K562 (cell line): ENCODE data around the gene GOLGA5. TPM values are rescaled to one million over a fixed set of nuclear protein-coding genes. Genes with fewer than 3 reads are reported as not detected.

Experiments
- ATAC-seq: fragments of 200-7000 bp; cut with Tn5 transposase; 3 replicates; pipeline ENCODE4 v1.9.1; 2020; ENCODE audit warnings: moderate library complexity
- BruUV-seq: library from RNA; stranded (reverse); fragments of 400-500 nt; replicated peaks from 2 replicates; lab custom pipeline; 2021; lab: Mats Ljungman, UMichigan
- CTCF ChIA-PET: fragments of 300-600 bp; formaldehyde crosslinking; extraction: SDS; loops from one replicate; lab custom pipeline; 2021; ENCODE audit warnings: low intra/inter-chr PET ratio; lab: Yijun Ruan, JAX
- POLR2A ChIA-PET: fragments of 300-600, 350-650 bp; sonication (Branson Sonifier 250); formaldehyde crosslinking; extraction: SDS; loops from one replicate; lab custom pipeline; 2021; ENCODE audit warnings: antibody characterized with exemption, inconsistent platforms; lab: Yijun Ruan, JAX
- DNase-seq, 4 experiments: peaks; one replicate each; pipeline versions ENCODE4 v3.0.0 to v3.0.0-alpha.2; 2011 to 2018; ENCODE audit warnings: low spot score in 3 of 4, mixed read lengths in 3 of 4; ENCODE audit errors: extremely low read depth in 1 of 4
- FAIRE-seq: peaks from 2 replicates; lab custom pipeline; 2011; peaks lifted over from hg19 to GRCh38; lab: Jason Lieb, UNC
- H2AFZ ChIP-seq: 2 replicates; pipeline ENCODE4 v1.6.0; 2011; ENCODE audit warnings: low read depth, low read length, control low read depth, inconsistent platforms
- H3K27ac ChIP-seq: fragments of 200-600 bp; 3 replicates; pipeline ENCODE4 v1.8.0; 2011; ENCODE audit warnings: low read depth, mild to moderate bottlenecking, control low read depth, inconsistent platforms, low read length, moderate library complexity, mixed read lengths; ENCODE audit errors: extremely low read depth
- H3K27me3 ChIP-seq, 2 experiments: fragments of 300-600 bp in 1 of 2; 2 replicates in 1 of 2; 3 replicates in 1 of 2; pipeline versions ENCODE4 v1.6.0 to v1.8.0; 2011; ENCODE audit warnings: inconsistent platforms in 2 of 2, low read length in 2 of 2, mild to moderate bottlenecking in 1 of 2, mixed read lengths in 1 of 2, moderate library complexity in 1 of 2; ENCODE audit not compliant: control insufficient read depth in 2 of 2, insufficient read depth in 2 of 2
- H3K36me3 ChIP-seq: fragments of 300-600 bp; 3 replicates; pipeline ENCODE4 v1.8.0; 2011; ENCODE audit warnings: mild to moderate bottlenecking, low read length, inconsistent platforms; ENCODE audit not compliant: control insufficient read depth, insufficient read depth
- H3K4me1 ChIP-seq, 2 experiments: fragments of 200-600 bp in 1 of 2; replicated peaks in 1 of 2; 2 replicates in 1 of 2; 3 replicates in 1 of 2; pipeline versions ENCODE4 v1.5.1 to v1.8.0; 2011; ENCODE audit warnings: inconsistent platforms in 2 of 2, low read length in 2 of 2, mild to moderate bottlenecking in 1 of 2, mixed read lengths in 1 of 2, moderate library complexity in 1 of 2; ENCODE audit not compliant: control insufficient read depth in 2 of 2, insufficient read depth in 2 of 2
- H3K4me2 ChIP-seq: 2 replicates; pipeline ENCODE4 v1.6.1; 2011; ENCODE audit warnings: low read length, control low read depth, inconsistent platforms, mixed read lengths; ENCODE audit not compliant: insufficient read depth
- H3K4me3 ChIP-seq: fragments of 200-600 bp; sonication (generic), shearing (Covaris generic); 2 replicates; pipeline ENCODE4 v1.5.1; 2016; ENCODE audit warnings: control low read depth, inconsistent platforms
- H3K79me2 ChIP-seq: fragments of 200-600 bp; 3 replicates; pipeline ENCODE4 v1.8.0; 2011; ENCODE audit warnings: low read length, inconsistent platforms; ENCODE audit not compliant: control insufficient read depth, insufficient read depth
- H3K9ac ChIP-seq, 2 experiments: 2 replicates each; pipeline versions ENCODE4 v1.6.0 to v1.6.1; 2011; ENCODE audit warnings: low read depth in 2 of 2, low read length in 2 of 2, control low read depth in 1 of 2, inconsistent platforms in 1 of 2, mild to moderate bottlenecking in 1 of 2, mixed read lengths in 1 of 2; ENCODE audit not compliant: insufficient read depth in 1 of 2
- H3K9me1 ChIP-seq: one replicate; pipeline ENCODE4 v1.6.0; 2011; ENCODE audit warnings: inconsistent platforms, mild to moderate bottlenecking, low read length, moderate library complexity; ENCODE audit not compliant: control insufficient read depth, insufficient read depth
- H3K9me3 ChIP-seq: replicated peaks from 2 replicates; pipeline ENCODE4 v1.5.1; 2011; ENCODE audit warnings: low read depth, low read length, inconsistent platforms; ENCODE audit not compliant: control insufficient read depth, insufficient read depth
- H4K20me1 ChIP-seq: replicated peaks from 2 replicates; pipeline ENCODE4 v1.6.1; 2011; ENCODE audit warnings: low read length, inconsistent platforms, mixed read lengths; ENCODE audit not compliant: control insufficient read depth, insufficient read depth
- CGGBP1 ChIP-seq: fragments of 250-450 bp; sonication (Bioruptor Pico); IDR thresholded peaks from 2 replicates; pipeline ENCODE4 v1.9.0; 2021; ENCODE audit warnings: mild to moderate bottlenecking
- ERF ChIP-seq: fragments of 450-650 bp; formaldehyde crosslinking; IDR thresholded peaks from 2 replicates; pipeline ENCODE4 v1.4.0; 2020; ENCODE audit warnings: mild to moderate bottlenecking, mixed read lengths
- HDAC2 ChIP-seq: fragments of 450-650 bp; IDR thresholded peaks from 2 replicates; pipeline ENCODE4 v1.6.1; 2016; ENCODE audit warnings: mild to moderate bottlenecking
- MAFK ChIP-seq: IDR thresholded peaks from 2 replicates; pipeline ENCODE4 v1.6.1; 2011; ENCODE audit warnings: low read length, improper control_type of control experiment
- MAX ChIP-seq: sonication (generic); formaldehyde crosslinking; IDR thresholded peaks from 2 replicates; pipeline ENCODE4 v1.9.0; 2022; ENCODE audit warnings: mild to moderate bottlenecking, missing genetic modification reagents
- MLX ChIP-seq, 2 experiments: fragments of 450-650 bp in 1 of 2; sonication (generic) in 1 of 2; formaldehyde crosslinking; conservative IDR thresholded peaks; 2 replicates each; pipeline versions ENCODE4 v1.4.0 to v1.8.1; 2020 to 2022; ENCODE audit warnings: mild to moderate bottlenecking in 1 of 2, missing genetic modification reagents in 1 of 2
- NFE2 ChIP-seq: IDR thresholded peaks from 2 replicates; pipeline ENCODE4 v1.6.1; 2014; ENCODE audit warnings: antibody characterized with exemption, low read depth
- POLR2H ChIP-seq: IDR thresholded peaks from 2 replicates; pipeline ENCODE4 v1.6.1; 2016; ENCODE audit warnings: missing genetic modification characterization, low read depth, mild to moderate bottlenecking, control low read depth, missing compliant biosample characterization, moderate library complexity
- PRDM10 ChIP-seq: fragments of 450-650 bp; IDR thresholded peaks from 2 replicates; pipeline ENCODE4 v1.6.1; 2018; ENCODE audit not compliant: partially characterized antibody
- SRSF7 ChIP-seq: fragments of 200-400 bp; formaldehyde crosslinking; optimal IDR thresholded peaks from 2 replicates; pipeline ENCODE3; 2017; ENCODE audit warnings: mild to moderate bottlenecking, low read depth, low read length
- TAF9B ChIP-seq: fragments of 450-650 bp; IDR thresholded peaks from 2 replicates; pipeline ENCODE4 v1.6.1; 2018; ENCODE audit warnings: mild to moderate bottlenecking; ENCODE audit not compliant: partially characterized antibody
- TBL1XR1 ChIP-seq, 2 experiments: IDR thresholded peaks; 2 replicates each; pipeline ENCODE4 v1.6.1; 2012; ENCODE audit warnings: improper control_type of control experiment in 2 of 2, low read length in 2 of 2, mild to moderate bottlenecking in 1 of 2
- TRIM24 ChIP-seq, 2 experiments: fragments of 450-650 bp; IDR thresholded peaks; 2 replicates each; pipeline ENCODE4 v1.6.1; 2016
- YY1 ChIP-seq, 3 experiments: IDR thresholded peaks; 2 replicates each; pipeline ENCODE4 v1.6.1; 2011; ENCODE audit warnings: low read length in 2 of 3, mild to moderate bottlenecking in 2 of 3, moderate library complexity in 2 of 3, borderline replicate concordance in 1 of 3, control low read depth in 1 of 3, low read depth in 1 of 3; ENCODE audit not compliant: insufficient read depth in 3 of 3, insufficient replicate concordance in 2 of 3, control insufficient read depth in 1 of 3, insufficient read length in 1 of 3; ENCODE audit errors: extremely low read depth in 1 of 3
- WGBS: fragments of 100-300 bp; shearing (Covaris generic); methylation state at CpG from one replicate; pipeline ENCODE4 v1.1.6; 2016; ENCODE audit warnings: low coverage, mixed read lengths; ENCODE audit not compliant: insufficient coverage; ENCODE audit errors: missing lambda C conversion rate; 5-methylcytosine and 5-hydroxymethylcytosine counted together
- in situ Hi-C: fragments of 300-500 bp; cut with MboI; formaldehyde crosslinking; loops from 4 replicates; pipeline ENCODE4 v1.15.0; 2018; ENCODE audit warnings: inconsistent platforms, mixed read lengths
- intact Hi-C: fragments of 100-400 bp; cut with micrococcal nuclease; formaldehyde crosslinking; loops from 2 replicates; pipeline ENCODE4 v1.14.2; 2022
- polyA plus RNA-seq, 8 experiments: library from polyadenylated mRNA; depleted of rRNA in 4 of 8; stranded (reverse) in 5 of 8; unstranded in 3 of 8; fragments of >200 nt; fragmentation: Nextera tagmentation in 2 of 8; fragmentation: Illumina TruSeq in 1 of 8; extraction: Ambion mirVana in 2 of 8; extraction: Trizol in 1 of 8; gene quantifications; 2 replicates each; pipeline versions ENCODE4 v1.2.1 to v1.2.3, GENCODE V29; 2011 to 2014; ENCODE audit warnings: inconsistent platforms in 1 of 8, missing spikeins in 1 of 8
- total RNA-seq, 7 experiments: library from RNA; depleted of rRNA in 6 of 7; stranded (reverse); fragments of >200 nt in 6 of 7; fragmentation: Illumina TruSeq in 2 of 7; extraction: Trizol in 2 of 7; gene quantifications; 2 replicates each; pipeline versions ENCODE4 v1.2.1 to v1.2.3, GENCODE V29; 2011 to 2021; ENCODE audit warnings: low replicate concordance in 1 of 7

The GOLGA5 gene
- total and polyA plus RNA-seq, 9 of the 15 experiments (the other 6 are each of a cell fraction or from before 2014, with no cell fraction given), result 5.7 to 19.6 (median 12.7) TPM

- no peak for TF ChIP-seq TAF9B
- peak; percentile 49; the same call in 1 of the 2 replicates for TF ChIP-seq POLR2H (tag)
- TF ChIP-seq YY1 (IDR thresholded peaks at IDR 0.05; ENCODE audit: borderline replicate concordance in 1 of 3, control insufficient read depth in 1 of 3, extremely low read depth in 1 of 3, insufficient read depth in 3 of 3, insufficient read length in 1 of 3, insufficient replicate concordance in 2 of 3, low read depth in 1 of 3, low read length in 2 of 3), result peak in 1 of 3 experiments; percentile 71
- no peak for TF ChIP-seq ERF (CRISPR knock-in tag)
- no peak for TF ChIP-seq NFE2
- TF ChIP-seq, all 486 proteins: peak for 17
Measured at GRCh38 chr14:92759300-92759678, 34.8 kb upstream of the GOLGA5 start (continued).

- in situ Hi-C loops, result no loop called here
- no peak for FAIRE-seq
- peaks cover 0 to 11% of the 10 kb centered on the region in 2 experiments; a peak in 3 of 5 replicates for H3K4me1 ChIP-seq
- H3K9me3 ChIP-seq, result no peaks in the 10 kb centered on the region
- H3K79me2 ChIP-seq, result no peaks in the 10 kb centered on the region
- H3K27ac ChIP-seq, result peak overlapping the region; percentile 69; the same call in 2 of the 3 replicates
- no peak for DNase-seq
- no peaks in the 10 kb centered on the region for H4K20me1 ChIP-seq
- H3K9me1 ChIP-seq, result no peaks in the 10 kb centered on the region
- peak overlapping the region; percentile 79 for H2AFZ ChIP-seq
- peak overlapping the region; percentile 49 for H3K4me2 ChIP-seq
- ChIA-PET CTCF (no interaction called here), POLR2A (interaction anchor here (0.6 to 1.2 kb wide), 5 partner anchors 8 to 34 kb away, joined by 3 to 5 read pairs (median 4); partner anchors contain the start of gene GOLGA5)
- no peaks in the 10 kb centered on the region for H3K27me3 ChIP-seq
- 53% methylated on average over 10 of the region's 12 CpGs for WGBS
- no TSS peak for BruUV-seq
- no peaks in the 10 kb centered on the region for H3K36me3 ChIP-seq
- ATAC-seq, result 0 out of 3 replicates have a peak, but pooled peaks have one; percentile 19
- intact Hi-C loops, result no loop called here
- no peak overlapping the region; a peak in 1 of 4 replicates for H3K9ac ChIP-seq
- no peak overlapping the region for H3K4me3 ChIP-seq
- TF ChIP-seq MAX (CRISPR knock-in tag) (no peak), CGGBP1 (CRISPR knock-in tag) (no peak), HDAC2 (no peak), TBL1XR1 (IDR thresholded peaks at IDR 0.05; ENCODE audit: low read length in 2 of 2) (no peak), MLX (CRISPR knock-in tag; conservative IDR thresholded peaks at IDR 0.05) (no peak), MAFK (no peak), TRIM24 (IDR thresholded peaks at IDR 0.05) (no peak), SRSF7 (no peak), PRDM10 (no peak)
Measured at GRCh38 chr14:92759679-92760523, 34.2 kb upstream of the GOLGA5 start.
